GM19395 (cell line): ENCODE results near the gene GLG1.
"Not testable (repeated sequence)": the region's sequence is repeated elsewhere in the genome, so short reads cannot be mapped to it uniquely, and the experiment has no call there.

Source experiments
- ATAC-seq: cut with Tn5 transposase; IDR thresholded peaks from one replicate; pipeline ENCODE4 v1.9.1; 2021; ENCODE audit warnings: mild to moderate bottlenecking, moderate library complexity; ENCODE audit not compliant: unreplicated experiment

Gene GLG1

GRCh38 chr16:74606521-74607309, at the start of gene GLG1:
GLG1 (minus strand) TSS chr16:74607114; CDS start chr16:74607094, 20 bp downstream.
- peak; percentile 96 for ATAC-seq

GRCh38 chr16:74654536-74655050, 47.7 kb upstream of the GLG1 start:
- ATAC-seq, result no peak

GRCh38 chr16:74652883-74653282, 46.0 kb upstream of the GLG1 start:
- ATAC-seq, result not testable (repeated sequence)

- ATAC-seq, result no peak
Observed at GRCh38 chr16:74652249-74652648, 45.3 kb upstream of the GLG1 start.

- ATAC-seq, result no peak
Observed at GRCh38 chr16:74651841-74652240, 44.9 kb upstream of the GLG1 start.

GRCh38 chr16:74650966-74651567, 44.2 kb upstream of the GLG1 start:
- no peak for ATAC-seq

GRCh38 chr16:74649839-74650504, 43.1 kb upstream of the GLG1 start:
- no peak for ATAC-seq

GRCh38 chr16:74641969-74642368, 35.1 kb upstream of the GLG1 start:
- ATAC-seq, result no peak

GRCh38 chr16:74637742-74638453, 31.0 kb upstream of the GLG1 start:
- no peak for ATAC-seq

- ATAC-seq, result no peak
Observed at GRCh38 chr16:74635303-74635702, 28.4 kb upstream of the GLG1 start.

- no peak for ATAC-seq
Observed at GRCh38 chr16:74633686-74634085, 26.8 kb upstream of the GLG1 start.

- ATAC-seq, result no peak
Observed at GRCh38 chr16:74627506-74628220, 20.7 kb upstream of the GLG1 start.

GRCh38 chr16:74626741-74627416, 20.0 kb upstream of the GLG1 start:
- no peak for ATAC-seq

- ATAC-seq, result no peak
Observed at GRCh38 chr16:74625500-74626350, 18.8 kb upstream of the GLG1 start.

- no peak for ATAC-seq
Observed at GRCh38 chr16:74623839-74624235, 16.9 kb upstream of the GLG1 start.

- ATAC-seq, result no peak
Observed at GRCh38 chr16:74623214-74623838, 16.4 kb upstream of the GLG1 start.

GRCh38 chr16:74622005-74622404, 15.1 kb upstream of the GLG1 start:
- no peak for ATAC-seq

GRCh38 chr16:74617206-74617788, 10.4 kb upstream of the GLG1 start:
- ATAC-seq, result no peak
